GM10266 (cell line): ENCODE data around the gene C1S.

Source experiments
- DNase-seq: peaks from one replicate; pipeline ENCODE4 v3.0.0; 2012; ENCODE audit errors: extremely low spot score
- TF ChIP-seq, protein P1 (sequence below): IDR thresholded peaks from 2 replicates; pipeline ENCODE4 v1.5.1; 2012; ENCODE audit warnings: mild to moderate bottlenecking, low read depth; ENCODE audit not compliant: control insufficient read depth, insufficient read depth; ENCODE audit errors: missing control alignments

Gene C1S

DNA sequence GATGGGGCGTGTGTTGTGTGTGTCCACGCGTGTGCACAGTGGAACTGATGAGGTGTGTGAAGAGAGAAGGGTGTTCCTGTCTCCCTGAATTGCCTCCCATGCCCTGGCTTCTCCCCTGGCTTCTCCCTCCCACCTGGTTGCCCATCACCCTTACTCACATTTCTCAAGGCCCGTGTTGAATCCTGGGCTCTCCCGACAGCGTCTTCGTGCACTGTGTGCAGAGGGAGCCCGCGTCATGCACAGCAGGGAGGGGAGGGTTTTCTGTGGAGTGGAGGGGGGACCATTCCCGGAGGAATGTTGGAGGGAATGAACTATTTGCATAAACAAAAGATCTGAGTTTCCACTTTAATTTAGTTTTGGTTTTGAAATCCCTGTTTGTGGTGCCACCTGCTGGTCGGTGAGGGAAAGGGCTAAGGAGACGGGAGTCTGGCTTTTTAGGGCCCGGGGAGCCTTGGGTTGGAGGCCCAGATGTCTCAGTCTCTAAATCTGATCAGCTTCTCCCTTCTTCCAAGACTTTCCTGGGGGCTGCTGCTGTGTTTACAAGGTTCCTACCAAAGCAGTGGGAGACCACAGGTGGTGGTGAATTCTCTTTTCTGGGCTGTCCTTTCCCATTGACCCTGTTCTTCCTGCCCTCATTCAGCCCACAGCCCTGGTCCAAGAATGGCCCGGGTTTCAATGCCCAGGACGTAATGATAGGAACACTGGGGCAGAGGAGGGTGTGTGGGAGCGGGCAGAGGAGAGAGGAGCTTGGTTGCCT lies 31.9 kb downstream of the C1S start, which contains the start of gene C1R:
C1R (minus strand) TSS at position 217 of the 757 bp plus-strand sequence; CDS start at position 160, 57 bp downstream.
- TF ChIP-seq, protein P1, sequence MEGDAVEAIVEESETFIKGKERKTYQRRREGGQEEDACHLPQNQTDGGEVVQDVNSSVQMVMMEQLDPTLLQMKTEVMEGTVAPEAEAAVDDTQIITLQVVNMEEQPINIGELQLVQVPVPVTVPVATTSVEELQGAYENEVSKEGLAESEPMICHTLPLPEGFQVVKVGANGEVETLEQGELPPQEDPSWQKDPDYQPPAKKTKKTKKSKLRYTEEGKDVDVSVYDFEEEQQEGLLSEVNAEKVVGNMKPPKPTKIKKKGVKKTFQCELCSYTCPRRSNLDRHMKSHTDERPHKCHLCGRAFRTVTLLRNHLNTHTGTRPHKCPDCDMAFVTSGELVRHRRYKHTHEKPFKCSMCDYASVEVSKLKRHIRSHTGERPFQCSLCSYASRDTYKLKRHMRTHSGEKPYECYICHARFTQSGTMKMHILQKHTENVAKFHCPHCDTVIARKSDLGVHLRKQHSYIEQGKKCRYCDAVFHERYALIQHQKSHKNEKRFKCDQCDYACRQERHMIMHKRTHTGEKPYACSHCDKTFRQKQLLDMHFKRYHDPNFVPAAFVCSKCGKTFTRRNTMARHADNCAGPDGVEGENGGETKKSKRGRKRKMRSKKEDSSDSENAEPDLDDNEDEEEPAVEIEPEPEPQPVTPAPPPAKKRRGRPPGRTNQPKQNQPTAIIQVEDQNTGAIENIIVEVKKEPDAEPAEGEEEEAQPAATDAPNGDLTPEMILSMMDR: peak; percentile 93
- peak; percentile 76 for DNase-seq

DNA sequence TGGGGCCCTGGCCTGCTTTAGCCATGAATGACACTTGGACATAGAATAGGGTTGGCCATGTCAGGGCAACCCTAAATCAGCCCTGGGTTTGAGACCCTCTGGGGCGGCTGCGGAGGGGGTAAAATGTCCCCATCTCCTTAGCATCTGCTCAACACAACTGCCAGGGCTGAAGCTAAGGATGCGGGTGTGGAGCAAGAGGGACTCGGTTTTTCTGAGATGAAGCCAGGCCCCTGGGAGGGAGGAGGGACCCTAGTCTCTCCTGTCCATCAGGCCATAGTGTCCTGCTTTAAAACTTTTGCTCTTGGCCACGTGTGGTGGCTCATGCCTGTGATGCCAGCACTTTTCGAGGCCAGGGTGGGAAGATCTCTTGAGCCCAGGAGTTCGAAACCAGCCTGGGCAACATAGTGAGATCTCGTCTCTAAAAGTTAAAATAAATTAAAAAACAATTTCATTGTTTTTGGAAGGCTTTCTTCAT lies 32.5 kb downstream of the C1S start:
- no peak for DNase-seq
- TF ChIP-seq, protein P1: no peak

DNA sequence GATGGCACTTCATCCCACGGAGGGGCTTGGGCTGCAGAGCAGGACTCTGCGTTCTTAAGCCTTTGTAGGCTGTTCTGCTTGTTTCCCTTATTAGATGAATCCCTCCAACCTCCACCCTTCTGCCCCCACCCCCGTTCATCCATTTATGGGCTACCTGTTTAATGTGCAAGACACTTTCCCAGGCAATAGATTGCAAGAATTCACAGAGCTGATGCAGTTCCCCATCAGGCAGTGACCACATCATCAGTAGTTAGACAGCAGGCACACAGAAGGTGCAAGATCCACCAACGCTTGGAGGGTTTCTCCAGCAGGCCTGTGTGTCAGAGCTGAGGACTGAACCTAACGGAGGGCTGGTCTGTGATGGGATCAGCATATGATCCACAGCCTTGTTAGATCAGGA lies 33.0 kb downstream of the C1S start:
- no peak for DNase-seq
- TF ChIP-seq, protein P1: no peak

DNA sequence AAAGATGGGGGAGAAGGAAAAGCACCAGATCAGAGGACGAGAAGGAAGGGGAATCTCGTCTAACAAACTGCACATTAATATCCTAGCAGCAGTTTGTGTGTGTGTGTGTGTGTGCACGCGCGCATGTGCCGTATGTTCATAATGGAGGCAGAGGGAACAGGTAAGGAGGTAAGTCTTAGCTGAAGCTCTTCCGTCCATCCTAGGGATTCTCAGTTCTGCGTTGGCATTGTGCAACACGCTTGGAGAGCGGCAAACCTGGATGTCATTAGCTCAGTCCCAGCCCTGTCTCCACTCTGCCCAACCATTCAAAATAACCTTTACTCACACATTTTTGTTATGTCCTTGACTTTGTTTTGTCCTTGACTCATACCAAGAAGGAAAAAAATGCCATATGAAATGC lies 33.4 kb downstream of the C1S start:
- TF ChIP-seq, protein P1: no peak
- no peak for DNase-seq

DNA sequence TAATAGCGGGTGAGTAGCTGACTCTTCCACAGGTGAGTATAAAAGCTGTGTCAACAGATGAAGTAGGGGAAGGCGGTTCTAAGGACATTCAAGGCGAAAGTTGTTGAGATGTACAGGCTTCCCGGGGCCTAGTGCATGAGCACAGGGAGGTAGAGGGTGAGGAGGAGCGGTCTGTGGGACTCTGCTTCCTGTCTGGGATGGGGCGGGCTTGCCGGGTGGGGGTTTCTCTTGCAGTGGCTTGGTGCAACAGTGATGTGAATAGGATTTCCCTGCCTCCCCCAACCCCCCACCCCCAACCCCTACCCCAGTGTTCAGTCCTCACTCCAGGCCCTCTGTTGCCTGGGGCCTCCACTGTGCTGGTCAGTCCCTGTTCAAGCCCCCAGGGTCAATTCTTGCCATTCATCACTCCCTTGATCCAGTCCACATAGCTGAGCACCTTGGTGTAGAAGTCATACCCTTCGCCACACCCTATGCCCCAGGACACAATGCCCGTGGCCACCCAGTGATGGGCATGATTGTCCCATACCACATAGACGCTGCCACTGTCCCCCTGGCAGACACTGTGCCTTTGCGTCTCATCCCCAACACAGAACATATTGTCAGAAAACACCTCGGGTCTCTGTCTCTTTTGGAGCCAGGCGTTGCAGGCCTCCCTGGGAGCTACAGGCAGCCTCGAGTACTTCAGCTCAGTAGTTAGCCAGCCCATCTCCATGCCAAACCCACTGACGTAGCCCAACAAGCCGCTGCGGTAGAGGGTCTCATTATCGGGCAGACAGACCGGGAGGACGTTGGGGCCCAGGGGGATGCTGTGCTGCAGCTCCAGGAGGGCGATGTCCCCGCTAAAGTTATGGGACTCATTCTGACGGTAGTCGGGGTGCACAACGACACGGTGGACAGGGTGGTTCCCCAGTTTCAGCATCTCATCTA lies 35.8 kb downstream of the C1S start:
- TF ChIP-seq, protein P1: no peak
- DNase-seq: no peak

DNA sequence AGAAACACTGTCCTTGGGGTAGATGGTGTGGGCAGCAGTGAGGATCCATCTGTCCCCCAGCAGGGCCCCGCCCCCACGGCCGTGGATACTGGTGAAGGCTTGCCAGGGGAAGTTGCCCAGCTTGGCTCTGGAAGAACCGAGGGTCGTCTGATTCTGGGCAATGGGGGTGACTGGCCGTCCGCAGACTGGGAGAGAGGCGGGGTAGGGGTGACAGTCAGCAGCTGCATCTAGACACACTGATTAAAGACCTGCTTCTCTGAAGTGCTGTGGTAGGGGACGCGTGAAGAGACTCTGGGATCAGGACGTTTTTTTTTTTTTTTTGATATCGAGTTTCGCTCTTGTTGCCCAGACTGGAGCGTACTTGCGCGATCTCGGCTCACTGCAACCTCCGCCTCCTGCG lies 36.5 kb downstream of the C1S start:
- TF ChIP-seq, protein P1: no peak
- DNase-seq: no peak
